D341Med (cell line): ENCODE measurements around the gene C17orf75.
"Not testable (repeated sequence)": the region's sequence is repeated elsewhere in the genome, so short reads cannot be mapped to it uniquely, and the experiment has no call there.

ENCODE experiments used
- DNase-seq: peaks from one replicate; pipeline ENCODE4 v3.0.0; 2012; ENCODE audit warnings: low spot score

Gene C17orf75

DNA sequence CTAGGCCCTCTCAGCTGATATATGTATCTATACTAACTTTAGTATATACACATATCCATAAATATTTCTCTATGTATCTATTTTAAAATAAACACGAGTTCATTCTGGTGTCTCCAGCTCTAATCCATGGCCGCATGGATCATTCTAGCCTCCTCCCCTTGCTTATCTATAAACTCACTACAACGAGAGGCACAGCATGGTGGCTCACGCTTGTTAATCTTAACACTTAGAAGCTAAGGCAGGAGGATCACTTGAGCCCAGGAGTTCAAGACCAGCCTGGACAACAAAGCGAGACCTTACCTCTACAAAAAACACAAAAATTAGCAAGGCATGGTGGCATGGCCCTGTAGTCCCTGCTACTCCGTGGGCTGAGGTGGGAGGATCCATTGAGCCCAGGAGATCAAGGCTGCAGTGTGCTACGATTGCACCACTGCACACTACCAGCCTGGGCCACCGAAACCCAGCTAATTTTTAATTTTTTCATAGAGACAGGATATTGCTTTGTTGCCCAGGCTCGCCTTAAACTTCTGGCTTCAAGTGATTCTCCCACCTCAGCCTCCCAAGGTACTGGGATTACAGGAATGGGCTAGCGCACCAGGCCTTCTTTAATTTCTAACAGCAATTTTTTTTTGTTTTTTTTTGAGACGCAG is 4.1 kb upstream of the C17orf75 start:
- no peak for DNase-seq

DNA sequence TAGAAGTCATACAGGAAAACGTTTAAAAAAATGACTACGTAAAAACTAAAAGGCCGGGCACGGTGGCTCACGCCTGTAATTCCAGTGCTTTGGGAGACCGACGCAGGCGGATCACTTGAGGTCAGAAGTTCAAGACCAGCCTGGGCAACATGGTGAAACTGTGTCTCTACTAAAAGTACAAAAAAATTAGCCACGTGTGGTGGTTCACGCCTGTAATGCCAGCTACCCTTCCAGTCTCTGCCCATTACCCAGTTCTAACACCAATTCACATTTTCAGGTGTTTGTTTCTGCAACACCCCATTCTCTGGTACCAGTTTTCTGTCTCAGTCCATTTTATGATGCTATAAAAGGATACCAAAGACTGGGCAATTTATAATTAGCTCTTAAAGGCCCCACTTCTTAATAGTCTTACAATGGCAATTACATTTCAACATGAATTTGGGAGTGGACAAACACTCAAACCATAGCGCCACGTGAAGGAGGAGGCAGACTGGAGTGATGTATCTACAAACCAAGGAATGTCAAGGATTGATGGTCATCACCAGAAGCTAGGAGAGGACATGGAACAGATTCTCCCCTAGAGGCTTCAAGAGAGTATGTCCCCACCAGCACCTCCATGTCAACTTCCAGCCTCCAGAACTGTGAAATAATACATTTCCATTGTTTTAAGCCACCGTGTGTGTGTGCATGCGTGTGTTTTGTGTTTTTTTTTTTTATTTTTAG is 791 bp upstream of the C17orf75 start:
- DNase-seq, result no peak

DNA sequence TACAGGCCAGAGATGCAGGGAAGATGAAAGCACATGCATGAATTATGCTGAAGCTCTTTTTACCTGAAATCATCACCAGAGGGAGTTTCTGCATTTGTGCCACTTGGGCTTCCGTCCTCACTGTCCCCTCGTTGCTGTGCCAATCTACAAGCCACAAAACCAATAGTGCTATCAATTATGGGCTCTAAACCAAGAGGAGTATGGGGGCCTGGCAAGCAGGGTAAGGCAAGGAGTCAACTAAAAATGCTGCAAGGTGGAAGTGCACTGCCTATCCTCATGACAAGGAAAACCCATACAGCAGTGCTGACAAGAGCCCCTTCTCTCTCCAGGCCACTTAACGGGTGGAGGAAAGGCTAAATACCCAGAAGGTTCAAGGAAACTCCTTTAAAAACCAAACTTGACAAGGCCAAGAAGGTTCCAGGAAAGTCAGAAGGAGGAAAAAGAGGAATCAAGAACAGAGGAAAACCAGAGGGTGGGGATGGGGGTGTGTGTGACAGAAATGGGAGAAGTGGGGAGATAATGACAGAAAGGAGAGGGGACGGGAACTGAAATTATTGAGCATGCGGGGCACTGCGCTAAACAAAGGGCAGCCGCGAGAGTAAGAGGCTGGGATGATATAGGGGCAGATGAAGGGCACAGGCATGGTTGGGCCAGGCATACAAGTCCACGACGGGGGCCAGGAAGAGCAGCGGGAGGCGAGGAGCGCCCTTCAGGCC is 674 bp downstream of the C17orf75 start:
- peak; percentile 57 for DNase-seq

DNA sequence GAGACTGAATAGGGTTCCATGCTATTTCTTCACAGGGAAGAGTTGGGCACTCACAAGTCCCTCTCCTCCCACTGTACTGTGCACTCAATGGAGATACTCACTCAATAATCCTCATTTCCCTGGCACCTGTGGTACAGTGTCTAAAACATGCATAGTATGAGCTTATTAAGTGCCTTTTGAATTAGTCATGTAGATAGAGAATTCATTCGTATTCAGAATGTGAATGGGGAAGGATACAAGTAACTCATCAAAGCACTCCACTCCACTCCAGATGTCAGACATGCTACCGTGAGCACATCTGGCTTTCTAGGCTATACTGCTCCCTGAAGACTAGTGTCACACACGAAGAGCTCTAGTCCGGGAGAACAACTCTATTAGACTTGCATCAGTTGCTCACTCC is 6.3 kb downstream of the C17orf75 start:
- no peak for DNase-seq

DNA sequence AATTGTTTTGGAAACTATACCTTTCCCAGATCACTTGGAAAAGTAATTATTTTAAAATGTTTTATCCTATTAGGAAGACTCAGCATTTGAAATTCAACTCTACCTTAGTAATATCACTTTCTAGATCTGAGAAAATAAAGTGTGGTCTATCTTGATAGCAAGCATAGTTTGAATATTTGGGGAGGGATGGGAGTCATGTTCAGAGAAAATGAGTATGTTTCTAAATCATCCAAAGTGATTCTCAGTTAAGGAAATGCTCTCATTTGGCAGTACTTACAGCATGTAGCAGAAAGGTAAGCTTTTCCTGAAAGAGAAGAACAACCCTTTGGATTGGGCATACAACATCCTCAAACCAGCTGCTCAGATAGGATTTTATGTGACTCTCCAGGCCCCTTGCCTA is 6.9 kb downstream of the C17orf75 start:
- DNase-seq, result no peak

DNA sequence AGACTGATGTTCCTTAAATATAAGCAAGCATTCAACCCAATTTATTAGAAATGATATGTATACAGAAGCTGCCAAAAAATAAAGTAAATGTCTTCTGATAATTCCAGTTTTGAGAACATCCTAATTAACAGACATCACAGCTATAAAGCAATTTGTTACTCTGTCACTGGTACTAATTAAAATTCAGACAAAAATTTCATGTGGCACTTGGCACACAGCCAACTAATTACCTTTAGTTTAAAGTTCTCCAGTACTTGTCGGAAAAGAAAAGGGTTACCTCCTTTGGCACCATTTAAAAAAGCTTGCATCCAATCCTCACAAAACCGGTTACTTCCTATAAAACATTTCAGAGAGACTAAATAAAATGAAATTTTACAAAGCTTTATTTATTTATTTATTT is 8.8 kb downstream of the C17orf75 start:
- DNase-seq, result no peak

DNA sequence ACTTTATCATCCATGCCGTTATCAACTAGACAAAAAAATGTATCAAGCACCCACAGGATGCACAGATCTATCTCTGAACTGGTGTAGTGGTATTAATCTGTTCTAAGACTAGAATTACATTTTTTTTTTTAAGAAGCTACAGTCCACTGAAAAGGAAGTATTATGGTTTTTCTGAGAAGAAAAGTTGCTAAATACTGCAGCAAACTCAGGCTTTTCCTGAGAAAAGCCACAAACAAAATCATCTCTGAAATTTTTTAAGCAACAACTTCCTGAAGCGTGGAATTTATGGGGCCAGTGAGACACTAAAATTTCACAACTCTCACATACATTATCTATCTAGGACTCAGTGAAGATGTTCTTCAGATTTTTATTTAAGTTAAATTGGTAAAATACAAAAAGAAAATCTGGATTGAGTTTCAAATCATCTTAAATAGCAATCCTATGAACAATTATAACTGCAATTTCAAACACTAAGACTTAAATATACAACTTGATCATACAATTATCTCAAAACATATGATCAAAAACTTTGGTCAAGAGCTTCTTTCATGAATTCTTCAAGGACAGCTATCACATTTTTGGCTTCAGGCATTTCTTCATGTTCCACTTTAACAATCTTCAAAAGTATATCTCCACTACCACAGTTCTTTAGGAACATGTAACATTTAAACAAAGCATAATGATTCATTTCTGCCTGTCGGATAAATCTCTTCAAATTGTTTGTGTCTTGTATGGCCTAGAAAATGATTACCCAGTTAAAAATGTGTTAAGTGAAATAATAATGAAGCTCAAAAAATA is 10.5 kb downstream of the C17orf75 start:
- DNase-seq, result no peak

DNA sequence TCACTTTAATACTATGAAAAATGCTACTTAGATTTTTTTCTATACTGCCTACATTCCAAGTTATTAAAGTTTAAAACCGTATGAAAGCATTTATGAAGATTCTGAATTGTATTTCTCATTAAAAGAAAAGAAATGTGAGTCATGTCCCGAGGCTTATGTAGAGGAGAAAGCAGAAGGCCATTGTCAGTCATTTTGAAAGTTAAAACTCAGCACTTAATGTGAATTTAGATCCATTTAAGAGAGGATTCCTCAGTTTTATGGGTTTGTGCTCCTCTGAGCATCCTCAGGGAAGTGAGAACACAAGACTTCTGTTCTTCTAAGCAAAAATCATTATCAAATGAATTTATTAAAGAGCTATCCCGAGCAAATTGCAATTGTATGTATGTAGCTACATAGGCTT is 11.8 kb downstream of the C17orf75 start:
- DNase-seq, result no peak

DNA sequence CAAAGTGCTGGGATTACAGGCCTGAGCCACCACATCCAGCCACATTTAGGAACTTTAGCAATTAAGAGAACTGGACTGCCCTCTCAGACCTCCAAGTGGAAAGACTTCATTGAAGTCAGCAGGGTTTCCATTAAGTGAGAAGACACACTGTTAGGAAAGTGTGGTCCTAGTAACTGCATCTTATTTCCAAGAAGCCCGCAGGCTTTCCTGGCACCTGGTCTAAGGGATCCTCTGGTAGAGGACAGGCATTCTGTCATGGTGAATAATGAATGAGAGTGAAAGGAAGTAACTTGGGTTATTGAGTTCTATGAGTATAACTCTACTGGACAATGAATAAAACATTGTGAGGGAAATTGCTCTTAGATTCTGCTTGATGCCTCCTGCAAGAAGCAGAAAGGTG is 14.1 kb downstream of the C17orf75 start:
- DNase-seq, result no peak

DNA sequence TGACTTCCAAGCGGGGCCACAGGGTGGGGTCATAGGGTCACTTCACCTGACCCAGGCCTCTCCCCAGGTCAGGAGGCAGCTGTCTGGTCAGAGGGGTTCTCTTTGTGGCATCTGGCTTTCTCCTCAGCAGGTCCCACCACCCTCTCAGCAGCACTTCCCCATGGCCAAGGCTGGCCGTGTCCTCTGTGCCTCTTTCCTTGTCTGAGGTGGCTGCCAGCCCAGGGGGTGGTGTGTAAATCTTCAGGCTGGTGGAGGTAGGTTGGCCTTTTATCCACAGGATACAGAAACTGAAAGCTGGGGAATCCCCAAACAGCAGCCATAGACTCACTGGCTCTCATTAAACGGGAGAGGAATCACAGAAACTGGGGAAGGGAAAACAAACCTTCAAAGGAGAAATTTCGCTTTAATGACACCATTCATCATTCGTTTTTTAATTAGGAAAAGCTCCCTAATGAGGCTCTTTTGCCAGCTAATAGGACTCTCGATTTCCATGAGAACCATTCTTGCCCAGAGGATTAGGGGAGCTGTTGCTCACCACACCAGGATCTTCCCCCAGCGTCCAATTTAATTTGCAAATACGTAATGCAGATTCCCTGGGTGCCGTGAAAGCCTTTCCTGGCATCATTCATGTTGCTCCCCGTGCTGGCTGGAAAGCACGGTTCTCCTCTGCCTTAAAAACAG is 18.0 kb downstream of the C17orf75 start:
- DNase-seq, result peak; percentile 69

DNA sequence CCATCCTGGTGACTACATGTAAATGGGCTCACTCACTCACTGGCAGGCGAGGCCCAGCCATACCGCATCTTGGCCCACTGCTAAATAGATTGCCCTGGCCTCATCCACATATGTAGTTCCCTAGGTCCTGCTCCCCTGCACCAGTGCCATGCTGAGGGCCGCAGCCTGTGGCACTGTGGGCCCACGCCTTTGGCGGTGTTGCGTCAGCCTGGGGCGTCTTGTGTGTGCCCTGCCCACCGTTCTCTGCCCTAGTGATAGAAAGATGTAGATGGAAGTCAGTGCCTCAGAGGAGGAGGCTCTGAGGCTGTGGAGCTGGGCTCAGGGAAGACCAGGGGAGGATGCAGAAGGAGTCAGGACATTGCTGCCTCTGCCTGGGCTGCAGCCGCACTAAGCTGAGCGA is 18.9 kb downstream of the C17orf75 start:
- DNase-seq, result no peak

DNA sequence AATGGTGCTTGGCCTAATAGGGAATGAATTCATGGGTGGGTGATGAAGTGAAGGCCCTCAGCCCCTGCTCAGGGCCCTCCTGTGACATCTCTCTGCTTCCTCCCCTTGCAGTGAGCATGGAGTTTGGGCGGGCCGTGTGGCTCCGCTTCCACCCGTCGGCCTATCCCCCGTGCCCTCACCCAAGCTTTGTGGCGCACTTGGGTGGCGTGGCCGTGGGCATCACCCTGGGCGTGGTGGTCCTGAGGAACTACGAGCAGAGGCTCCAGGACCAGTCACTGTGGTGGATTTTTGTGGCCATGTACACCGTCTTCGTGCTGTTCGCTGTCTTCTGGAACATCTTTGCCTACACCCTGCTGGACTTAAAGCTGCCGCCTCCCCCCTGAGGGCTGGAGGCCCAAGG is 21.1 kb downstream of the C17orf75 start:
- no peak for DNase-seq

DNA sequence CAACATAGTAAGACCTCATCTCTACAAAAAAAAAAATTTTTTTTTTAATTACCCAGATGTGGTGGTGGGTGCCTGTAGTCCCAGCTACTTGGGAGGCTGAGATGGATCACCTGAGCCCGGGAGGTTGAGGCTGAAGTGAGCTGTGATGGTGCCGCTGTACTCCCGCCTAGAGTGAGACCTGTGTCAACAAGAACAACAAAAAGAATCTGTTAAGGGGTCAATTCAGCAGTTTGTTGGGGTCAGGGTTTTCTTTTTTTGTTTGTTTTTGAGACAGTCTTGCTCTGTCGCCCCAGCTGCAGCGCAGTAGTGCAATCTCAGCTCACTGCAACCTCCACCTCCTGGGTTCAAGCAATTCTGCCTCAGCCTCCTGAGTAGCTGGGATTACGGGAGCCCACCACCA is 21.9 kb downstream of the C17orf75 start:
- DNase-seq, result not testable (repeated sequence)

DNA sequence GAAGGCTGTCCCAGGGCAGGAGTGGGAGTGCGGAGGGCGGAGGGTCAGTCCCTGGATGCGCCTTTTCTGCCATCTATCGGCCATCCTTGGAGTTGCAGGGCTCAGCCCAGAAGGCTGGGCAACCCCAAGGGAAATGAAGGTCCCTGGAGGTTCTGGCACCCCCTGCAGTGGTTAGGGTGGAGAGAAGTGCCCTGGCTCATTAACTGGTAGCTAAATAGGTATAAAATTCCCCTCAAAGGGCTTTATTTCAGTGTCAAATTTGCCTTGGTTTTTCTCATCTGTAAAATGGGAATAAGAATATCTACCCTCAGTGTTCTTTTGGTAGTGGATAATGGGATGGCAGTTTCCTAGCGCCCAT is 22.4 kb downstream of the C17orf75 start:
- DNase-seq, result peak; percentile 94

DNA sequence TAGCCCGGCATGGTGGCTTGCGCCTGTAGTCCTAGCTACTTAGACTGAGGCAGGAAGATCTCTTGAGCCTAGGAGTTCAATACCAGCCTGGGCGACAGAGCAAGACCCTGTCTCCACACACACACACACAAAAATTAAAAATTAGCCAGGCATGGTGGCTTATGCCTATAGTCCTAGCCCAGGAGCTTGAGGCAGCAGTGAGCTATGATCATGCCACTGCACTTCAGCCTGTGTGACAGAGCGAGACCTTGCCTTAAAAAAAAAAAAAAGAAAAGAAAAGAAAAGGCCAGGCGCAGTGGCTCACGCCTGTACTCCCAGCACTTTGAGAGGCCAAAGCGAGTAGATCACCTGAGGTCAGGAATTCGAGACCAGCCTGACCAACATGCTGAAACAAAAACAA is 23.9 kb downstream of the C17orf75 start:
- no peak for DNase-seq

DNA sequence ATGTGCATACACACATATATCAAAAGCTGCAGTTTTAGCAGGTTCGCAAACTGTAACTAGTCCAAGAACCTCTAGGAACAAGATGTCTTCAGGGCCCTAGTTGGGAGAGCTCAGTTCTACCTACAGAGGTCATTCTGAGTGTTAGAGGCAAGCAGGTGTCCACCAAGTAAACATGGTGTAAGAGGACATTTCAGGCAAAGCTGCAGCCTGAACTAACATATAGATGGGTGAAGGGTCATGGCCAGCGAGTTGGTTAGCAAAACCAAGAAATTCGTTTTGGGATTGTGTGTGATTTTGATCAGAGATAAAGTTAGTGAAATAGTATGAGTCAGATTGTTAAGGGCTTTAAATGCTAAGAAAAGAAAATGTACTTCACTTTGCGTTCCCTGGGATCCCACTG is 24.6 kb downstream of the C17orf75 start:
- DNase-seq, result no peak

DNA sequence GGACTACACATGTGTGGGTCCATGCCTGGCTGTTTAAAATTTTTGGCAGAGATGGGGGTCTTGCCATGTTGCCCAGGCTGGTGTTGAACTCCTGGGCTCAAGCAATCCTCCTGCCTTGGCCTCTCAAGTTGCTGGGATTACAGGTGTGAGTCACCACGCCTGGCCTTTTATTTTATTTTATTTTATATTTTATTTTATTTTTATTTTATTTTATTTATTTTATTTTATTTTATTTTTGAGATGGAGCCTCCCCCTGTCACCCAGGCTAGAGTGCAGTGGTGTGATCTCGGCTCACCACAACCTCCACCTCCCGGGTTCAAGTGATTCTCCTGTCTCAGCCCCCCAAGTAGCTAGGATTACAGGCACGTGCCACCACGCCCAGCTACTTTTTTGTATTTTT is 25.3 kb downstream of the C17orf75 start:
- not testable (repeated sequence) for DNase-seq

DNA sequence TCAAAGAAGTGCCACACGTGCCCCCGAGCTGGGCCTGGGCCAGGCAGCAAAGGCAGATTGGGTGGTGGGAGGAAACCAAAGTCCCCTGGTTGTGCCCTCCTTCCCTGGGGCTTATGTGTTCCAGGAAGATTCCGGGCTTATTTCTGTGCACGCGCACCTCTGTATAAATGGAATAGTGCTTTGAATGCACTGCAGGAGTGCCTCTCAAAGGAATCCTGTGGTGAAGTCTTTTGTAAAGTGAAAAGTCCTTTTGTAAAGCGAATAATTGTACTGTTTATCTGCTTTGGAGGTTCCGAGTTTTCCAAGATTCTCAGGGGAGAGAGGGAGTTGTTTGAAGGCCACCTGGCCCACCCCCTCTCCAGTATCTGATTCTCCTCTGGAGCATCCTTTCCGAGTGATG is 26.8 kb downstream of the C17orf75 start:
- no peak for DNase-seq

DNA sequence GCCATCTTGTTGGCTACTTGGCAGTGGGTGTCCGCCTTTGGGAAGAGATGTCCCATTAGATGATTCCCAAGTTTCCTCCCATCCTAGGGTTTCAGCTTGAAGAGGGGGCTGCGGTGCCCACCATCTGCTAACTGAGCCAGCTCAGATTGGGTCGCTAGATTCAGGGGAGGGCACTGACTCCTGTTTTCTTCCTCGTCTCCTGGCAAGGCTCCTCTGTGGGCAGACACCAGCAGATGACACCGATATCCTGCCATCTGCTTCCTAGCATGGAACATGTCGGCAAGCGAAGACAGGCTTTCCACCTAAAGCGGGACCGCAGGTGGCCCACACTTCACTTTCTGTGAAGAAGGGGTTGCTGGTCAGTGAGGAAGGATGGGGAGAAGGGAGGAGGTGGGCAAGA is 27.3 kb downstream of the C17orf75 start:
- DNase-seq, result no peak

DNA sequence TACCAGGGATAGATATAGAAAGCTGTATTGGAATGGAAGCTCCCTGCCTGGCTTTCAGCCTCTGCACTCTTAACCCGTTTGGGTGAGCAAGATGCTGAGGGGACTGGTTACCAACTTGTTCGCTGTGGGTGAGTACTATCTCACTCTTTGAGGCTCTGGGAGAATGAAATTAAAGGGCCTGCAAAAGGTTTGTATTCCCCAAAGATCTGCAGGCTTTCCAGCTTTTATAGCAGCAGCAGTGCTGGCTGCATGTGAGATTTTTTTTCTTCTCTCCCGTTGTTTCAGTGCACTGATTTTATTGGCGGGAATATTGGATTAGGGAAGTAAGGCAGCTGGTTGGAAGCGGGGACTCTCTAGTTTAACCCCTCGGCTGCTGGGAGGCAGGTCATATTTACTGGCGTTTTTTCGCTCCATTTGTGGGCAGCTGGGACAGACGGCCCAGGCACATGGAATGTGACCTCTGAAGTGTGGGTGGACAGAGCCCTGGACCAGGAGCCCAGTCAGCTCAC is 30.9 kb downstream of the C17orf75 start:
- DNase-seq, result peak; percentile 79

DNA sequence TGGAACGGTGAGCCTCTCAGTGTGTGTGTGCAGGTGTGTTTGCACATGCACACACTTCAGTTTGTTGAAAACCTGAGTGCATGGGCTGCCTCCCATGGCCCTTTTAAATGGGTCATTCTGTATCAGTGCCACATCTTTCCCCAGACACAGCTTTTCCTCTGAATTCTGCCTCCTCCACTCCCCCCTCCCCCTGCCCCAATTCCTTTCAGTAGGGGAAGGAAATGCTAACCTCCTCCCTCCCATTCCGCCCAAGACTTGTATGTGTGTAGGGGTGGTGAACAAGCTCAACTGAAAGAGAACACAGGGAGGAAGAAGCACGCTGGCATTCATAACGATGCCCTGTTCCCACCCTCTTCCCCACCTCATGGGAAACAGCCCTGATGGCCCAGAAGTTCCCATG is 34.3 kb downstream of the C17orf75 start:
- no peak for DNase-seq

DNA sequence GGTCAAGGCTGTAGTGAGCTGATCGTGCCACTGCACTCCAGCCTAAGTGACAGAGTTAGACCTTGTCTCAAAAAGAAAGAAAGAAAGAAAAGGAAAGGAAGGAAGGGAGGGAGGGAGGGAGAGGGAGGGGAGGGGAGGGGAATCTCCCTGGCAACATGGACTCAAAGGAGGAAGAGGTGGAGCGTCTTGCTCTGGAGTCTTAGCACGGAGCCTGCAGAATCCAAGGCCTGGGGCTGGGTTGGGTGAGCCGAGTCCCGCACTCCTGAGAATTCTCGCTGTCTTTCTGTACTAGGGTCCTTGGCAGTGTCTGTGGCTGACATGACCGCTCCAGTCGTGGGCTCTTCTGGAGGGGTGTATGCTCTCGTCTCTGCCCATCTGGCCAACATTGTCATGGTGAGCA is 36.9 kb downstream of the C17orf75 start:
- no peak for DNase-seq
